Measurements from ENCODE around the gene IL16.

- TF ChIP-seq CTCF (conservative IDR thresholded peaks at IDR 0.05 in 1 of 2, IDR thresholded peaks at IDR 0.05 in 1 of 2; ENCODE audit: extremely low read depth in 1 of 2, insufficient read depth in 1 of 2, low read depth in 1 of 2, low read length in 2 of 2) = no peak
- no peak for TF ChIP-seq EZH2 (IDR thresholded peaks at IDR 0.05; ENCODE audit: borderline replicate concordance, low read length)
Observed at GRCh38 chr15:81176291-81176893, 20.3 kb upstream of the IL16 start.

Data from mammary epithelial cell (primary cell).